Liver (tissue), 3 donors: Measurements from ENCODE around the gene HELZ2.

Experiments used
- EGR1 ChIP-seq, 2 donors: IDR thresholded peaks; 2 replicates each; pipeline ENCODE4 v1.6.1; 2016 to 2018; ENCODE audit warnings: antibody characterized with exemption in 2 of 2, low read depth in 2 of 2
- FOXA1 ChIP-seq: IDR thresholded peaks from 2 replicates; pipeline ENCODE4 v1.6.1; 2016; ENCODE audit warnings: antibody characterized with exemption
- GABPA ChIP-seq, 2 donors: IDR thresholded peaks in 1 of 2; conservative IDR thresholded peaks in 1 of 2; 2 replicates each; pipeline ENCODE4 v1.6.1; 2016; ENCODE audit warnings: antibody characterized with exemption in 2 of 2, mild to moderate bottlenecking in 1 of 2, moderate library complexity in 1 of 2
- RAD21 ChIP-seq, 2 donors: IDR thresholded peaks; 2 replicates each; pipeline ENCODE4 v1.6.1; 2016; ENCODE audit warnings: antibody characterized with exemption in 2 of 2, mild to moderate bottlenecking in 2 of 2
- RXRA ChIP-seq, 2 donors: IDR thresholded peaks; 2 replicates each; pipeline ENCODE4 v1.6.1; 2017 to 2018; ENCODE audit warnings: antibody characterized with exemption in 2 of 2, mild to moderate bottlenecking in 1 of 2
- SP1 ChIP-seq: IDR thresholded peaks from 2 replicates; pipeline ENCODE4 v1.6.1; 2018; ENCODE audit warnings: antibody characterized with exemption, mild to moderate bottlenecking
- TAF1 ChIP-seq: conservative IDR thresholded peaks from 2 replicates; pipeline ENCODE4 v1.6.1; 2016; ENCODE audit warnings: antibody characterized with exemption, mild to moderate bottlenecking
- YY1 ChIP-seq: IDR thresholded peaks from 2 replicates; pipeline ENCODE4 v1.6.1; 2016; ENCODE audit warnings: antibody characterized with exemption, mild to moderate bottlenecking
- TF ChIP-seq, protein P1 (sequence below): fragments of 150-350 bp; IDR thresholded peaks from 2 replicates; pipeline ENCODE4 v1.5.1; 2017; ENCODE audit warnings: improper control_type of control experiment, low read depth, low read length; ENCODE audit not compliant: missing input control
- TF ChIP-seq, protein P2 (sequence below): IDR thresholded peaks from 2 replicates; pipeline ENCODE4 v1.6.1; 2016; ENCODE audit warnings: antibody characterized with exemption
- TF ChIP-seq, protein P3 (sequence below): IDR thresholded peaks from 2 replicates; pipeline ENCODE4 v1.6.1; 2016; ENCODE audit warnings: antibody characterized with exemption, mild to moderate bottlenecking
- TF ChIP-seq, protein P4 (sequence below): IDR thresholded peaks from 2 replicates; pipeline ENCODE4 v1.6.1; 2016; ENCODE audit warnings: antibody characterized with exemption
- TF ChIP-seq, protein P5 (sequence below): IDR thresholded peaks from 2 replicates; pipeline ENCODE4 v1.6.1; 2016; ENCODE audit warnings: antibody characterized with exemption
- donor health status: healthy.
- donor health status: healthy.

DNA sequence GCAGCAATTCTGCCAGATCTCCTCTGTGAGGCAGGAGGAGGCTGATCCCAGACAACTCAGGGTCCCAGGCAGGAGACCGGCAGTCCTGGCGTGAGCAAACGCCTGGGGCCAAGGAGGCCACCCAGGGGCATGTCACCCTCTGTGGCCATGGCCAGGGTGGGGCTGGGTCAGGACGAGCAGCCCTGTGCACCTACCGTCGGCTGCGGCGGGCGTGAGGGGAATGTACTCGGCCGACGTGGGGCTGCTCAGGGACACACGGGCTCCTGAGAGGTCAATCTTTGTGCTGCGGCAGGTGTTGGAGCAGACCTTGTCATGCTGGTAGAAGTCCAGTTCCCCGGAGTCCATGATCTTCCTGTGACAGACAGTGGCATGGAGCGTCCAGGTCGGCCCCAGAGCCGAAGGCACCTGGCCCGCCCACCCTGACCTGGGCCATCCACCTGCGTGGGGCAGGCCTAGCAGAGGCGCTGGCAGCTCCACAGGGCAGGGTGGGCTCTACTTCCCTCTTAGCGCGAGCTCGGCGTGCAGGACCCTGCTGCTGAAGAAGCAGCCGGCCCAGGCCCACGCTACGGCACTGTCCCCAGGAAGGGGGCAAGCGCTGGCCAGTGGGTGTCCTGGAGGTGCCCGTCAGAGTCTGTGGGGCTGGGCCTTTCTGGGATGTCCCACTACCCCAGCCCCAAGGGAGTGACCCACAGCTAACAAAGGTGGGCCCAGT is 21.5 kb upstream of the HELZ2 start:
- TF ChIP-seq, protein P1, sequence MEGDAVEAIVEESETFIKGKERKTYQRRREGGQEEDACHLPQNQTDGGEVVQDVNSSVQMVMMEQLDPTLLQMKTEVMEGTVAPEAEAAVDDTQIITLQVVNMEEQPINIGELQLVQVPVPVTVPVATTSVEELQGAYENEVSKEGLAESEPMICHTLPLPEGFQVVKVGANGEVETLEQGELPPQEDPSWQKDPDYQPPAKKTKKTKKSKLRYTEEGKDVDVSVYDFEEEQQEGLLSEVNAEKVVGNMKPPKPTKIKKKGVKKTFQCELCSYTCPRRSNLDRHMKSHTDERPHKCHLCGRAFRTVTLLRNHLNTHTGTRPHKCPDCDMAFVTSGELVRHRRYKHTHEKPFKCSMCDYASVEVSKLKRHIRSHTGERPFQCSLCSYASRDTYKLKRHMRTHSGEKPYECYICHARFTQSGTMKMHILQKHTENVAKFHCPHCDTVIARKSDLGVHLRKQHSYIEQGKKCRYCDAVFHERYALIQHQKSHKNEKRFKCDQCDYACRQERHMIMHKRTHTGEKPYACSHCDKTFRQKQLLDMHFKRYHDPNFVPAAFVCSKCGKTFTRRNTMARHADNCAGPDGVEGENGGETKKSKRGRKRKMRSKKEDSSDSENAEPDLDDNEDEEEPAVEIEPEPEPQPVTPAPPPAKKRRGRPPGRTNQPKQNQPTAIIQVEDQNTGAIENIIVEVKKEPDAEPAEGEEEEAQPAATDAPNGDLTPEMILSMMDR = no peak
- TF ChIP-seq TAF1 (no peak), RAD21 (IDR thresholded peaks at IDR 0.05) (no peak), YY1 (no peak), SP1 (no peak), RXRA (IDR thresholded peaks at IDR 0.05) (no peak), EGR1 (IDR thresholded peaks at IDR 0.05; ENCODE audit: low read depth in 2 of 2) (no peak), GABPA (IDR thresholded peaks at IDR 0.05 in 1 of 2, conservative IDR thresholded peaks at IDR 0.05 in 1 of 2) (no peak), FOXA1 (no peak)
- TF ChIP-seq, protein P2, sequence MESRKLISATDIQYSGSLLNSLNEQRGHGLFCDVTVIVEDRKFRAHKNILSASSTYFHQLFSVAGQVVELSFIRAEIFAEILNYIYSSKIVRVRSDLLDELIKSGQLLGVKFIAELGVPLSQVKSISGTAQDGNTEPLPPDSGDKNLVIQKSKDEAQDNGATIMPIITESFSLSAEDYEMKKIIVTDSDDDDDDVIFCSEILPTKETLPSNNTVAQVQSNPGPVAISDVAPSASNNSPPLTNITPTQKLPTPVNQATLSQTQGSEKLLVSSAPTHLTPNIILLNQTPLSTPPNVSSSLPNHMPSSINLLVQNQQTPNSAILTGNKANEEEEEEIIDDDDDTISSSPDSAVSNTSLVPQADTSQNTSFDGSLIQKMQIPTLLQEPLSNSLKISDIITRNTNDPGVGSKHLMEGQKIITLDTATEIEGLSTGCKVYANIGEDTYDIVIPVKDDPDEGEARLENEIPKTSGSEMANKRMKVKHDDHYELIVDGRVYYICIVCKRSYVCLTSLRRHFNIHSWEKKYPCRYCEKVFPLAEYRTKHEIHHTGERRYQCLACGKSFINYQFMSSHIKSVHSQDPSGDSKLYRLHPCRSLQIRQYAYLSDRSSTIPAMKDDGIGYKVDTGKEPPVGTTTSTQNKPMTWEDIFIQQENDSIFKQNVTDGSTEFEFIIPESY = no peak
- TF ChIP-seq, protein P3, sequence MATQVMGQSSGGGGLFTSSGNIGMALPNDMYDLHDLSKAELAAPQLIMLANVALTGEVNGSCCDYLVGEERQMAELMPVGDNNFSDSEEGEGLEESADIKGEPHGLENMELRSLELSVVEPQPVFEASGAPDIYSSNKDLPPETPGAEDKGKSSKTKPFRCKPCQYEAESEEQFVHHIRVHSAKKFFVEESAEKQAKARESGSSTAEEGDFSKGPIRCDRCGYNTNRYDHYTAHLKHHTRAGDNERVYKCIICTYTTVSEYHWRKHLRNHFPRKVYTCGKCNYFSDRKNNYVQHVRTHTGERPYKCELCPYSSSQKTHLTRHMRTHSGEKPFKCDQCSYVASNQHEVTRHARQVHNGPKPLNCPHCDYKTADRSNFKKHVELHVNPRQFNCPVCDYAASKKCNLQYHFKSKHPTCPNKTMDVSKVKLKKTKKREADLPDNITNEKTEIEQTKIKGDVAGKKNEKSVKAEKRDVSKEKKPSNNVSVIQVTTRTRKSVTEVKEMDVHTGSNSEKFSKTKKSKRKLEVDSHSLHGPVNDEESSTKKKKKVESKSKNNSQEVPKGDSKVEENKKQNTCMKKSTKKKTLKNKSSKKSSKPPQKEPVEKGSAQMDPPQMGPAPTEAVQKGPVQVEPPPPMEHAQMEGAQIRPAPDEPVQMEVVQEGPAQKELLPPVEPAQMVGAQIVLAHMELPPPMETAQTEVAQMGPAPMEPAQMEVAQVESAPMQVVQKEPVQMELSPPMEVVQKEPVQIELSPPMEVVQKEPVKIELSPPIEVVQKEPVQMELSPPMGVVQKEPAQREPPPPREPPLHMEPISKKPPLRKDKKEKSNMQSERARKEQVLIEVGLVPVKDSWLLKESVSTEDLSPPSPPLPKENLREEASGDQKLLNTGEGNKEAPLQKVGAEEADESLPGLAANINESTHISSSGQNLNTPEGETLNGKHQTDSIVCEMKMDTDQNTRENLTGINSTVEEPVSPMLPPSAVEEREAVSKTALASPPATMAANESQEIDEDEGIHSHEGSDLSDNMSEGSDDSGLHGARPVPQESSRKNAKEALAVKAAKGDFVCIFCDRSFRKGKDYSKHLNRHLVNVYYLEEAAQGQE = no peak
- TF ChIP-seq, protein P4, sequence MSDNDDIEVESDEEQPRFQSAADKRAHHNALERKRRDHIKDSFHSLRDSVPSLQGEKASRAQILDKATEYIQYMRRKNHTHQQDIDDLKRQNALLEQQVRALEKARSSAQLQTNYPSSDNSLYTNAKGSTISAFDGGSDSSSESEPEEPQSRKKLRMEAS = no peak
- TF ChIP-seq, protein P5, sequence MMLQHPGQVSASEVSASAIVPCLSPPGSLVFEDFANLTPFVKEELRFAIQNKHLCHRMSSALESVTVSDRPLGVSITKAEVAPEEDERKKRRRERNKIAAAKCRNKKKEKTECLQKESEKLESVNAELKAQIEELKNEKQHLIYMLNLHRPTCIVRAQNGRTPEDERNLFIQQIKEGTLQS = no peak
